SK-N-SH (cell line): ENCODE results near the gene THEM4.

Experiments used
- CTCF ChIP-seq: fragments of 200-600 bp; sonication (generic); IDR thresholded peaks from 2 replicates; pipeline ENCODE4 v1.6.1; 2017; ENCODE audit warnings: antibody characterized with exemption, mild to moderate bottlenecking, moderate library complexity
- GABPA ChIP-seq: IDR thresholded peaks from 2 replicates; pipeline ENCODE4 v1.4.0; 2012; ENCODE audit warnings: low read depth, mild to moderate bottlenecking
- POLR2AphosphoS5 ChIP-seq: IDR thresholded peaks from 2 replicates; pipeline ENCODE4 v1.6.1; 2012; ENCODE audit warnings: low read depth, low read length
- YY1 ChIP-seq: IDR thresholded peaks from 2 replicates; pipeline ENCODE4 v1.4.0; 2012; ENCODE audit warnings: low read depth, mild to moderate bottlenecking

- TF ChIP-seq CTCF (no peak), YY1 (no peak), GABPA (no peak), POLR2AphosphoS5 (no peak)
Observed at GRCh38 chr1:151825204-151825603, 84.1 kb downstream of the THEM4 start.
